ENCODE data around the gene FFAR2.

GRCh38 chr19:35471946-35472345 is 23.9 kb downstream of the FFAR2 start:
- TF ChIP-seq CTCF (IDR thresholded peaks at IDR 0.05) = no peak
- TF ChIP-seq POLR2A (IDR thresholded peaks at IDR 0.05) = no peak
- no peak for TF ChIP-seq POLR2AphosphoS5 (IDR thresholded peaks at IDR 0.05)

Measured in breast epithelium (tissue), 3 donors.